IPS DF 19.7 (cell line): ENCODE measurements around the gene TARP.
A peak's percentile ranks its signal among the peaks of the same experiment; 100 is the strongest.

Experiments
- DNase-seq: peaks from one replicate; pipeline ENCODE4 v3.0.0-alpha.2; 2013; ENCODE audit warnings: low read depth, low spot score

The TARP gene

DNA sequence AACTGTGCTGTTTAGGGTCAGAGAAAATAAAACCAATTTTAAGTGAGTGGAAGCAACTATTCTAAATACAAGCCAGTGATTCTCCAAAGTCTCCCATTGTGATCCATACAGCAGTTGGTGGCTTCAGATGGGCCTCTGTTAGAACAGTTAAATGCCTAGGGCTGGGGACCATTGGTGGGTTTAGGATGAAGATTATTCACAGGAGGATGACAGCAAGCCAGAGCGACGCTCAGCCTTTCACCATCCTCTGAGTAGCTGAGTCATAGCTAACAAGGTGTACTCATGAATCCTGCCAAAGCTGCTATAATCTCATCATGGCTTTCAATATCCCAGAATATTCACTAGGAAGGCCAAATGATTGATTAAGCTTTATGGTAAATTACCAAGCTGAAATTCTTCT is 55.8 kb downstream of the TARP start:
- DNase-seq: no peak

- peak; percentile 42 for DNase-seq
Measured at GRCh38 chr7:38215735-38216670, 57.4 kb downstream of the TARP start.

- no peak for DNase-seq
Measured at GRCh38 chr7:38215115-38215514, 58.3 kb downstream of the TARP start.

- DNase-seq: no peak
Measured at GRCh38 chr7:38211940-38212339, 61.5 kb downstream of the TARP start.

DNA sequence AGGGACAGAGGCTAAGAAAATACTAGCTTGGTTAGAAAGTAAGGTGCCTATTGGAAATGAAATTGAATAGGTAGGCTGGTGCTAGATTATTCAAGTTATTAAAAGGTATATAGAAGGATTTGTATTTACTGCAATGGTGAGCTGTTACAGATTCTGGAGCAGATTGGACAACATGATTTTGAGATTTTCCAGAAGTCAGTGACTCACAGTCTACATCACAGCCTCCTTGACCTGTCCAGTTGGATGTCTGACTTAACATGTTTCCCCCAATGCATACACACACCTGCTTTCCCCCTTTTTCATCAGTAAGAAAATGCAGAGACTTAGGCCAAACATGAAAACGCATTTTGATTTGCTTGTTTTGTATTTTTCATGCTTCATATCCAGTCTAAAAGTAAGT is 62.0 kb downstream of the TARP start:
- DNase-seq: no peak
